Measurements from ENCODE around the gene ANAPC13.

The ANAPC13 gene

GRCh38 chr3:134482622-134483021 is 3.2 kb downstream of the ANAPC13 start:
- DNase-seq (ENCODE audit: low spot score), result no peak

- DNase-seq (ENCODE audit: low spot score), result no peak
Observed at GRCh38 chr3:134481166-134481565, 4.6 kb downstream of the ANAPC13 start.

GRCh38 chr3:134480546-134480945 is 5.2 kb downstream of the ANAPC13 start:
- DNase-seq (ENCODE audit: low spot score), result no peak

- no peak for DNase-seq (ENCODE audit: low spot score)
Observed at GRCh38 chr3:134477938-134478337, 7.8 kb downstream of the ANAPC13 start.

GRCh38 chr3:134477002-134477401 is 8.8 kb downstream of the ANAPC13 start:
- no peak for DNase-seq (ENCODE audit: low spot score)

- DNase-seq (ENCODE audit: low spot score), result no peak
Observed at GRCh38 chr3:134476306-134476705, 9.5 kb downstream of the ANAPC13 start.

GRCh38 chr3:134474956-134475355 is 10.8 kb downstream of the ANAPC13 start:
- no peak for DNase-seq (ENCODE audit: low spot score)

- DNase-seq (ENCODE audit: low spot score), result peak; percentile 82
Observed at GRCh38 chr3:134473868-134474546, 11.8 kb downstream of the ANAPC13 start.

GRCh38 chr3:134472831-134473230 is 13.0 kb downstream of the ANAPC13 start:
- no peak for DNase-seq (ENCODE audit: low spot score)

GRCh38 chr3:134471521-134472193 is 14.1 kb downstream of the ANAPC13 start:
- no peak for DNase-seq (ENCODE audit: low spot score)

- DNase-seq (ENCODE audit: low spot score), result no peak
Observed at GRCh38 chr3:134468519-134468918, 17.3 kb downstream of the ANAPC13 start.

- no peak for DNase-seq (ENCODE audit: low spot score)
Observed at GRCh38 chr3:134466331-134466730, 19.5 kb downstream of the ANAPC13 start.

- no peak for DNase-seq (ENCODE audit: low spot score)
Observed at GRCh38 chr3:134464689-134465365, 21.0 kb downstream of the ANAPC13 start.

GRCh38 chr3:134464064-134464688 is 21.6 kb downstream of the ANAPC13 start:
- peak; percentile 92 for DNase-seq (ENCODE audit: low spot score)

- DNase-seq (ENCODE audit: low spot score), result no peak
Observed at GRCh38 chr3:134463676-134464063, 22.1 kb downstream of the ANAPC13 start.

GRCh38 chr3:134462331-134462941 is 23.3 kb downstream of the ANAPC13 start:
- DNase-seq (ENCODE audit: low spot score), result no peak

- no peak for DNase-seq (ENCODE audit: low spot score)
Observed at GRCh38 chr3:134460965-134461364, 24.8 kb downstream of the ANAPC13 start.

- DNase-seq (ENCODE audit: low spot score), result no peak
Observed at GRCh38 chr3:134459562-134459961, 26.2 kb downstream of the ANAPC13 start.

- DNase-seq (ENCODE audit: low spot score), result no peak
Observed at GRCh38 chr3:134458406-134458945, 27.3 kb downstream of the ANAPC13 start.

- DNase-seq (ENCODE audit: low spot score), result no peak
Observed at GRCh38 chr3:134457376-134458074, 28.3 kb downstream of the ANAPC13 start.

GRCh38 chr3:134453631-134454030 is 32.2 kb downstream of the ANAPC13 start:
- no peak for DNase-seq (ENCODE audit: low spot score)
